Activated CD8-positive, alpha-beta T cell treated with anti-CD3 and anti-CD28 coated beads for 36 hours (primary cell): ENCODE results near the gene CCL25. TPM values are rescaled to one million over a fixed set of nuclear protein-coding genes. Genes with fewer than 3 reads are reported as not detected.

ENCODE experiments used
- ATAC-seq: fragments of 200-7000 bp; cut with Tn5 transposase; one replicate; pipeline ENCODE4 v1.10.0; 2021; ENCODE audit warnings: mild to moderate bottlenecking, moderate library complexity
- CTCF ChIA-PET: fragments of 350-600 bp; sonication (Branson Sonifier 250); formaldehyde crosslinking; loops from one replicate; lab custom pipeline; 2021; ENCODE audit warnings: antibody characterized with exemption; lab: Charles Lee
- POLR2A ChIA-PET: fragments of 350-600 bp; sonication (Branson Sonifier 250); formaldehyde crosslinking; loops from one replicate; lab custom pipeline; 2021; ENCODE audit warnings: antibody characterized with exemption; lab: Charles Lee
- DNase-seq: peaks from one replicate; pipeline ENCODE4 v3.0.0-alpha.2; 2020
- H3K27ac Mint-ChIP-seq: one replicate; pipeline ENCODE4 v1.8.0; 2021; ENCODE audit warnings: mild to moderate bottlenecking, mixed read lengths
- H3K27me3 Mint-ChIP-seq: one replicate; pipeline ENCODE4 v1.8.0; 2021; ENCODE audit warnings: mixed read lengths
- H3K36me3 Mint-ChIP-seq: one replicate; pipeline ENCODE4 v1.8.0; 2021; ENCODE audit warnings: low read depth, mixed read lengths
- H3K4me1 Mint-ChIP-seq: one replicate; pipeline ENCODE4 v1.8.0; 2021; ENCODE audit warnings: low read depth, mixed read lengths
- H3K4me3 Mint-ChIP-seq: one replicate; pipeline ENCODE4 v1.8.0; 2021; ENCODE audit warnings: mild to moderate bottlenecking, moderate library complexity, mixed read lengths
- H3K9me3 Mint-ChIP-seq: one replicate; pipeline ENCODE4 v1.8.0; 2021; ENCODE audit warnings: mixed read lengths
- intact Hi-C: fragments of 100-400 bp; cut with micrococcal nuclease; formaldehyde crosslinking; loops from one replicate; pipeline ENCODE4 v1.10.0; 2022
- total RNA-seq, 2 experiments: library from RNA; stranded (reverse); gene quantifications; one replicate each; pipeline ENCODE4 v1.2.3, GENCODE V29; 2021
- TF ChIP-seq, protein P1 (sequence below): fragments of 200-600 bp; IDR thresholded peaks from one replicate; pipeline ENCODE4 v1.8.0; 2022; ENCODE audit warnings: antibody characterized with exemption, mild to moderate bottlenecking

Gene CCL25, protein sequence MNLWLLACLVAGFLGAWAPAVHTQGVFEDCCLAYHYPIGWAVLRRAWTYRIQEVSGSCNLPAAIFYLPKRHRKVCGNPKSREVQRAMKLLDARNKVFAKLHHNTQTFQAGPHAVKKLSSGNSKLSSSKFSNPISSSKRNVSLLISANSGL
- under 1 TPM in 1 of 2 experiments, not detected in 1; 0.29 TPM for total RNA-seq

DNA sequence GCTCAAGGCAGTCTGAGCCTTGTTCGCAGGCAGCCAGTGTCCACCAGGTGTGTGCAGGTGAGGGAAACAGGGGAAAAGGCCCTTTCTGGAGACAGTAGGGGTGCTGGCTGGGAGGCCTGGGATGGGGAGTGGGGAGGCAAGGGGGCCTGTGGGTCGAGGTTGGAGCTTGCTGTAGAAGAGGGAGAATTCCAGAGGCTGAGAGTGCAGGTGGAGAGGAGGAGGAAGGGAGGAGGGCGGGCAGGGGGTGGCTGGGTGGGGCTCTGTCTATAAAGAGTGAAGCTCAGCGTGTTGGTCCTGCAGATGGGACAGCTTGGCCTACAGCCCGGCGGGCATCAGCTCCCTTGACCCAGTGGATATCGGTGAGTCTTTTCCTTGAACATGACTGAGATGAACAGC is at the start of gene CCL25:
Gene CCL25, plus strand, starts transcription at position 297 of the 396 bp plus-strand sequence. CDS start 290 bp downstream, outside the sequence.
- no peaks in the 10 kb centered on the region for H3K9me3 Mint-ChIP-seq
- TF ChIP-seq, protein P1, sequence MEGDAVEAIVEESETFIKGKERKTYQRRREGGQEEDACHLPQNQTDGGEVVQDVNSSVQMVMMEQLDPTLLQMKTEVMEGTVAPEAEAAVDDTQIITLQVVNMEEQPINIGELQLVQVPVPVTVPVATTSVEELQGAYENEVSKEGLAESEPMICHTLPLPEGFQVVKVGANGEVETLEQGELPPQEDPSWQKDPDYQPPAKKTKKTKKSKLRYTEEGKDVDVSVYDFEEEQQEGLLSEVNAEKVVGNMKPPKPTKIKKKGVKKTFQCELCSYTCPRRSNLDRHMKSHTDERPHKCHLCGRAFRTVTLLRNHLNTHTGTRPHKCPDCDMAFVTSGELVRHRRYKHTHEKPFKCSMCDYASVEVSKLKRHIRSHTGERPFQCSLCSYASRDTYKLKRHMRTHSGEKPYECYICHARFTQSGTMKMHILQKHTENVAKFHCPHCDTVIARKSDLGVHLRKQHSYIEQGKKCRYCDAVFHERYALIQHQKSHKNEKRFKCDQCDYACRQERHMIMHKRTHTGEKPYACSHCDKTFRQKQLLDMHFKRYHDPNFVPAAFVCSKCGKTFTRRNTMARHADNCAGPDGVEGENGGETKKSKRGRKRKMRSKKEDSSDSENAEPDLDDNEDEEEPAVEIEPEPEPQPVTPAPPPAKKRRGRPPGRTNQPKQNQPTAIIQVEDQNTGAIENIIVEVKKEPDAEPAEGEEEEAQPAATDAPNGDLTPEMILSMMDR: no peak
- peak within 1 kb of the TSS; percentile 7 for H3K27ac Mint-ChIP-seq
- POLR2A ChIA-PET: no interaction called here
- no peak within 1 kb of the TSS for H3K4me3 Mint-ChIP-seq
- intact Hi-C loops: no loop called here
- no peak for ATAC-seq
- no peak for DNase-seq
- no peaks in the 10 kb centered on the region for H3K27me3 Mint-ChIP-seq
- no peaks in the 10 kb centered on the region for H3K36me3 Mint-ChIP-seq
- CTCF ChIA-PET: no interaction called here
- H3K4me1 Mint-ChIP-seq: peaks cover 14% of the 10 kb centered on the region

DNA sequence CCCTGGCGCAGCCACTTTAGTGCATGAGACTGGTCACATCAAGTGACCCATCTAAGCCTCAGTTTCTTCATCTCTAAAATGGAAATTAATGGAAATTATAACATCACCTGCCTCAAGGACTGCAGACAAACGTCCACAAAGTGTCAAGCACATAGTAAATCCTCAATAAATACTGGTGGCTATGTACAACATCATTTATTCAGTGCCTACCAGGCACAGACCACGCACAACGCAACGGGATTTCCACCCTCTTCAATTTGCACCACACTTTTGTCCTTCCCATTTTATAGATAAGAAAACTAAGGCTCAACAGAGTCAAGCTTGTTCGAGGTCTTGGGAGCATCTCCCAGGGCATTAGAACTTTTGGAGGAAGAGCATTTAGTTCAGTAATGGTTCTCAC is 48.6 kb upstream of the CCL25 start:
- POLR2A ChIA-PET: no interaction called here
- TF ChIP-seq, protein P1: no peak
- CTCF ChIA-PET: interaction anchor here (2.8 to 3.8 kb wide), 2 partner anchors 34 to 60 kb away, joined by 13 to 21 read pairs; partner anchors contain the start of gene TIMM44
- Mint-ChIP-seq H3K36me3 (peaks cover 19% of the 10 kb centered on the region), H3K27me3 (no peaks in the 10 kb centered on the region), H3K4me1 (peaks cover 38% of the 10 kb centered on the region), H3K9me3 (no peaks in the 10 kb centered on the region), H3K27ac (peak overlapping the region; percentile 89), H3K4me3 (peak overlapping the region; percentile 90)
- DNase-seq: no peak
- intact Hi-C loops: loop anchor here (10.0 kb wide), 1 partner anchor 59 kb away; the partner anchor contains the start of gene TIMM44
- no peak for ATAC-seq

DNA sequence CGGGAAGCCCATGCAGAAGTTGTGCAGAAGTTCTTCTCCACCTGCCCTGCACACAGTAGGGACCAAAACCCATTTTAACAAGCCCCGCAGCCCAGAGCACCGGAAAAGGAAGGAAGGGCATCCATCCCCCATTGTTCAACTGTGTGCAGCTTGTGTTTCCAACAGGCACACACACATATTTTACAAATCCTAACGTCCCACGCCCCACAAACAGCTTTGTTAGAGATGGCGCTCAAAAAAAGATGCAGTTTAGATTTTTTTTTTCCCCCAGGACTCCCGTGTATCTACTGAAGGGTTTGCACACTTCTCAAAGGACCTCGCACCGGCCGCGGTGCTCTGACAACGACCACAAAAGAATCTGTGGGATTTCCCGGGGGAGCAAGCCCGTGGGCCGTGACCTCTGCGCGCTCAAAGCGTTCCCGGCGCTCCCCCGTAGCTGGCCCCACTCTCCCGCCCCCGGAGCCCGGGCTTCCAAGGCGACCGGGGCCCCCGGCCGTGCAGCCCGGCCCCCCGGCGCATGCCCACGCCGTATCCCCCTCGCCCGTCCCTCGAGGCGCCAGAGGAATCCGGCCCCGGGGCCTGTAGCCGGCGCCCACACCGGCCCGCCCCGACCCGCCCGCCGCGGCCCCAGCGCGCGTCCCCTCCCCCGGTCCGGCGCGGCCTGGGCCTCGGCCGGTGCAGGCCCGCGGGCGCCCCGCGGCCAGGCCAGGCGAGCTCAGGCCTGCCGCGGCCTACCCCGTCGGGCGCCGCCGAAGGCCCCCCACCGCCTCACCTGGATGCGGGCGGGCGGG is 47.6 kb upstream of the CCL25 start:
- POLR2A ChIA-PET: interaction anchor here (1.0 to 2.5 kb wide), 4 partner anchors 10 to 206 kb away, joined by 3 to 11 read pairs (median 6); partner anchors contain the start of gene TIMM44
- Mint-ChIP-seq H3K27ac (peak overlapping the region; percentile 89), H3K36me3 (peaks cover 18% of the 10 kb centered on the region), H3K4me1 (peaks cover 34% of the 10 kb centered on the region), H3K4me3 (peak overlapping the region; percentile 90), H3K27me3 (no peaks in the 10 kb centered on the region), H3K9me3 (no peaks in the 10 kb centered on the region)
- intact Hi-C loops: loop anchor here (10.0 kb wide), 1 partner anchor 60 kb away; the partner anchor contains the start of gene TIMM44
- TF ChIP-seq, protein P1: no peak
- ATAC-seq: peak; percentile 14
- CTCF ChIA-PET: interaction anchor here (0.8 to 3.8 kb wide), 4 partner anchors 19 to 178 kb away, joined by 3 to 21 read pairs (median 8); partner anchors contain the start of gene TIMM44
- peak; percentile 36 for DNase-seq

DNA sequence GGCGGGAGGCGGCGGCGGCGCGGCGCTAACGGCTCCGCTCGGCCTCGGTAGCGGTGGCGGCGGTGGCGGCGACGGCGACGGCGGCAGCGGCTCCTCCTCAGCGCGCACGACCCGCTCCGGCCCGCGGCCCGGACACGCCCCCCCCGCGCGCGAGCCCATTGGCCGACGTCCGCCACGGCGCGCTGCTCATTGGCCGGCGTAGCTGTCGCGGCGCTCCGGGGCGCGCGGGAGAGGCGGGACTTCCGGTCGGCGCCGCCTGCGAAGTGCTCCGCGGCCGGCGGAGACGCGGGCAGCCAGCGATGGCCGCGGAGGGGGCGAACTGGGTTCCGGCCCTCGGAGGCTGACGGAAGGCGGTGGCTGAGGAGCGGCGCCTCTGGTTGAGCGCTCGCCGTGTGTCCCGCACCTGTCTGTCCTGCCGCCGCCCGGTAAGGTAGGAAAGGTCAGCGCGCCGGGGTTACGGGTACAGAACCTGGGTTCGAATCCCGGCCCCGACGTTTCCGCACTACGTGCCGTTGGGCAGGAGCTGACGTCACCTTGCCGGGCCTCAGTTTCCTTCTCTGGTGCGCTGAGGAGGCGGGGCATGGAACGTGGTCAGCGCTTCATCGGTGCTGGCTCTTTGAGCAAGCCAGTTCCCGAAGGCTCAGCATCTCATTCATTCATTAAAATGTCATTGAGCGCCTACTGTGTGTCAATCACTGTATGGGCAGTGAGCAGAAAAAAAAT is 46.9 kb upstream of the CCL25 start, which contains the start of gene ELAVL1:
Gene ELAVL1, minus strand, starts transcription at position 108 of the 723 bp plus-strand sequence. CDS start 13,826 bp downstream, outside the sequence.
- no peaks in the 10 kb centered on the region for H3K27me3 Mint-ChIP-seq
- ATAC-seq (peak; percentile 91), DNase-seq (peak; percentile 90)
- peak within 1 kb of the TSS; percentile 89 for H3K27ac Mint-ChIP-seq
- no peaks in the 10 kb centered on the region for H3K9me3 Mint-ChIP-seq
- ChIA-PET POLR2A (interaction anchor here (0.6 to 2.5 kb wide), 5 partner anchors 9 to 385 kb away, joined by 3 to 11 read pairs (median 5); partner anchors contain the start of gene TIMM44), CTCF (interaction anchor here (0.8 to 2.8 kb wide), 4 partner anchors 19 to 177 kb away, joined by 3 to 13 read pairs (median 3); partner anchors contain the start of gene TIMM44)
- peak within 1 kb of the TSS; percentile 90 for H3K4me3 Mint-ChIP-seq
- H3K36me3 Mint-ChIP-seq: peaks cover 15% of the 10 kb centered on the region
- TF ChIP-seq, protein P1: no peak
- intact Hi-C loops: loop anchor here (10.0 kb wide), 1 partner anchor 61 kb away; the partner anchor contains the start of gene TIMM44
- H3K4me1 Mint-ChIP-seq: peaks cover 31% of the 10 kb centered on the region
